ES-I3 (cell line): ENCODE results near the gene SP5.
"Not testable (repeated sequence)": the region's sequence is repeated elsewhere in the genome, so short reads cannot be mapped to it uniquely, and the experiment has no call there.

Source experiments
- H3K36me3 ChIP-seq: 2 replicates; pipeline ENCODE4 v1.6.1; 2013; ENCODE audit warnings: mild to moderate bottlenecking, low read length, control low read depth, moderate library complexity; ENCODE audit not compliant: insufficient read depth
- H3K4me1 ChIP-seq: 2 replicates; pipeline ENCODE4 v1.6.1; 2013; ENCODE audit warnings: mild to moderate bottlenecking, control low read depth, low read length; ENCODE audit not compliant: insufficient read depth
- H3K9ac ChIP-seq: 2 replicates; pipeline ENCODE4 v1.6.1; 2013; ENCODE audit warnings: low read depth, mild to moderate bottlenecking, low read length, moderate library complexity
- H3K9me3 ChIP-seq: 2 replicates; pipeline ENCODE4 v1.6.1; 2013; ENCODE audit warnings: mild to moderate bottlenecking, low read length, moderate library complexity; ENCODE audit not compliant: control insufficient read depth, insufficient read depth

Gene SP5

DNA sequence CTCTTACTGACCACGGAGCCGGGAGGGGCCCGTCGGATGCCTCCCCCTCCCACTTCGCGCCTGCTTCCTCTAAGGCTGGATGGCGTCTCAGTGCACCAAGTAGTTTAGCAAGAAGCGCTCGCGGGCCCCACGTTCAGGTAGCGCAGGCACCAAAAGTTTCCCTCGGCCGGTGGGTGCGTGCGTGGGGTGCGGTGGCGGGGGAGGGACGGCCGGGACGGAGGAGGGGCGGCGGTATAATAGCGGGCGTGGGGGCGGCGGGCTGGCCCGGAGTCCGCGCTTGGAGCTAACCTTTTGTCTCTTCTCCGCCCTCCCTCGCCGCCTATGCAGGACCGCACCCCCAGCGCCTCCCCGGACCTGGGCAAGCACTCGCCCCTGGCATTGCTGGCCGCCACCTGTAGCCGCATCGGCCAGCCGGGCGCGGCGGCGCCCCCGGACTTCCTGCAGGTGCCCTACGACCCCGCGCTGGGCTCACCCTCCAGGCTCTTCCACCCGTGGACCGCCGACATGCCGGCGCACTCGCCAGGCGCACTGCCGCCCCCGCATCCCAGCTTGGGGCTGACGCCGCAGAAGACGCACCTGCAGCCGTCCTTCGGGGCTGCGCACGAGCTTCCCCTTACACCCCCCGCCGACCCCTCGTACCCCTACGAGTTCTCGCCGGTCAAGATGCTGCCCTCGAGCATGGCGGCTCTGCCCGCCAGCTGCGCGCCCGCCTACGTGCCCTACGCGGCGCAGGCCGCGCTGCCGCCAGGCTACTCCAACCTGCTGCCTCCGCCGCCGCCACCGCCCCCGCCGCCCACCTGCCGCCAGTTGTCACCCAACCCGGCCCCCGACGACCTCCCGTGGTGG, 1.0 kb downstream of the SP5 start:
- Histone ChIP-seq H3K4me1 (peaks cover 8% of the 10 kb centered on the region; the same call in 1 of the 2 replicates), H3K9me3 (no peaks in the 10 kb centered on the region), H3K36me3 (no peaks in the 10 kb centered on the region), H3K9ac (peak overlapping the region; percentile 72)

DNA sequence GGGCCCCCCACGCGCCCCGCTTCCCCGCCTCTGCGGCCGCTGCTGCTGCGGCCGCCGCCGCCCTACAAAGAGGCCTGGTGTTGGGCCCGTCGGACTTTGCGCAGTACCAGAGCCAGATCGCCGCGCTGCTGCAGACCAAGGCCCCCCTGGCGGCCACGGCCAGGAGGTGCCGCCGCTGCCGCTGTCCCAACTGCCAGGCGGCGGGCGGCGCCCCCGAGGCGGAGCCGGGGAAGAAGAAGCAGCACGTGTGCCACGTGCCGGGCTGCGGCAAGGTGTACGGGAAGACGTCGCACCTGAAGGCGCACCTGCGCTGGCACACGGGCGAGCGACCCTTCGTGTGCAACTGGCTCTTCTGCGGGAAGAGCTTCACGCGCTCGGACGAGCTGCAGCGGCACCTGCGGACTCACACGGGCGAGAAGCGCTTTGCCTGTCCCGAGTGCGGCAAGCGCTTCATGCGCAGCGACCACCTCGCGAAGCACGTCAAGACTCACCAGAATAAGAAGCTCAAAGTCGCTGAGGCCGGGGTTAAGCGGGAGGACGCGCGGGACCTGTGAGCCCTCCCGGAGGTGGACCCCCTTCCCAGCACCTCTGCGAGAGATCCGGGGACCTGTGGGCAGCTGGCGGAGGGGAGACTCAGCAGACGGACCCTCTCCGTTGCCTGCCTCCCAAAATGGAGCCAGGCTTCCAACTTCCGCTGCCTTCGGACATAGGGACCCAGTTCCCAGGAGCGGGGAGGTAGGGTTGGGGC, 1.9 kb downstream of the SP5 start:
- Histone ChIP-seq H3K9me3 (no peaks in the 10 kb centered on the region), H3K4me1 (0 out of 2 replicates have a peak, but pooled peaks cover 5% of the 10 kb centered on the region), H3K9ac (peak overlapping the region; percentile 64; the same call in 1 of the 2 replicates), H3K36me3 (no peaks in the 10 kb centered on the region)

GRCh38 chr2:170717599-170717963, 2.4 kb downstream of the SP5 start:
- Histone ChIP-seq H3K36me3 (no peaks in the 10 kb centered on the region), H3K9ac (peak overlapping the region; percentile 64; the same call in 1 of the 2 replicates), H3K4me1 (0 out of 2 replicates have a peak, but pooled peaks cover 4% of the 10 kb centered on the region), H3K9me3 (no peaks in the 10 kb centered on the region)

GRCh38 chr2:170717991-170718589, 3.0 kb downstream of the SP5 start:
- Histone ChIP-seq H3K4me1 (no peaks in the 10 kb centered on the region; the same call in 1 of the 2 replicates), H3K36me3 (no peaks in the 10 kb centered on the region), H3K9me3 (no peaks in the 10 kb centered on the region), H3K9ac (peak overlapping the region; percentile 64; the same call in 1 of the 2 replicates)

GRCh38 chr2:170719810-170720209, 4.7 kb downstream of the SP5 start:
- no peaks in the 10 kb centered on the region; the same call in 1 of the 2 replicates for H3K4me1 ChIP-seq
- no peaks in the 10 kb centered on the region for H3K36me3 ChIP-seq
- H3K9me3 ChIP-seq, result no peaks in the 10 kb centered on the region
- no peak overlapping the region for H3K9ac ChIP-seq

GRCh38 chr2:170721678-170722077, 6.5 kb downstream of the SP5 start:
- H3K9me3 ChIP-seq, result no peaks in the 10 kb centered on the region
- no peaks in the 10 kb centered on the region; the same call in 1 of the 2 replicates for H3K4me1 ChIP-seq
- H3K9ac ChIP-seq, result no peak overlapping the region
- H3K36me3 ChIP-seq, result no peaks in the 10 kb centered on the region

DNA sequence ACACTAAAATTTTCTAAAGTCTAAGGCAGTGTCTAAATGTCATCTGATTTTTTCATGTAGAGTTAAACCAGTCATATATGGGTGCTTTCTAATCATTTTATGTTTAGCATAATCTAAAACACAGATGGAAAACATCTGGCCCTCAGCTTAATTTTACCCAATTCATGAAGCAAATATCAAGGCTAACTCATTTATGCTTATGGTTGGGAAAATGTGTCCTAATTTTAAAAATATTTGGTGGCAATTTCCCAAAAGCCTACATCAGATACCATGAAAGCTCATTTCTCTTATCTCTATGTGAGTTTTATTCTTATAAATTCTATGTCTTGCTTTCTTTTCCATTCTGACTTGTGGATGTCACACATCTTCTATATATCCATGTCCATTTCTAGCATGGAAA, 7.2 kb downstream of the SP5 start:
- Histone ChIP-seq H3K9ac (no peak overlapping the region), H3K36me3 (no peaks in the 10 kb centered on the region), H3K4me1 (no peaks in the 10 kb centered on the region; the same call in 1 of the 2 replicates), H3K9me3 (no peaks in the 10 kb centered on the region)

- H3K9me3 ChIP-seq, result 0 out of 2 replicates have a peak, but pooled peaks cover 2% of the 10 kb centered on the region
- H3K4me1 ChIP-seq, result no peaks in the 10 kb centered on the region; the same call in 1 of the 2 replicates
- no peaks in the 10 kb centered on the region for H3K36me3 ChIP-seq
- H3K9ac ChIP-seq, result no peak overlapping the region
Observed at GRCh38 chr2:170723446-170723958, 8.4 kb downstream of the SP5 start.

DNA sequence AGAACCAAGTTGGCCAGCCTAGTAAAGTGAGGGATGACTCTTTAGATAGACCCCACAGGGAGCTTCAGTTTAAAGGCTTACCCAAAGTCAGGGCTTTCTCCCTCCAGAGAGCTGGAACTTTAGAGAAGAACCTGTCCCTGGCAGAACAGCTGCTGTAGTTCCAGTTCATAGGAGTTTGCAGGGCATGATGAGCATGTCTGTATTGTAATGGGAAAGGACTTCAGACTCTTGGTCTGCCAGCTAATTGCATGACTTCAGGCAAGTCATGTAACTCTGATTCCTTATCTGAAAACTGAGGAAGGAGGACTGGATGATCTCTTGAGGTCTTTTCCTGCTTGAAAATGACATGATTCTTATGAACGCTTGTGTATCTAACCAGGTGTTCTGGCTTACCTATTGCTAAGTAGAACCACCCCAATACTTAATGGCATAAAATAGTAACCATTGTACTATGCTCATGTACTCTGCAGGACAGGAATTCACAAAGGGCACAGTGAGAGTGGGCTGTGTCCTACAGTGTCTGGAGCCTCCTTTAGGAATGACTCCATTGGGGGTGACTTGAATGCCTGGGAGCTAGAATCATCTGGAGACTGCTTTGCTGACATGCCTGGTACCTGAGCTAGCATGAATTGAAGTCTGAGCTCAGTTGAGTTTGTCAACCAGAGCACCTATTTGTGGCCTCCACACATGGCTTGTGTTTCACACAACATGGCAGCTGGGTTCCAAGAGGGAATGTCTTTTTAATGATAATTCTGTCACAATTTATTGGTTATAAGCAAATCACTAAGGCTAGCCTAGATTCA, 18.9 kb downstream of the SP5 start:
- Histone ChIP-seq H3K4me1 (no peaks in the 10 kb centered on the region), H3K9me3 (peaks cover 3% of the 10 kb centered on the region; the same call in 1 of the 2 replicates), H3K9ac (no peak overlapping the region), H3K36me3 (no peaks in the 10 kb centered on the region; the same call in 1 of the 2 replicates)

- H3K36me3 ChIP-seq, H3K9ac ChIP-seq, H3K4me1 ChIP-seq, H3K9me3 ChIP-seq: not testable (repeated sequence)
Observed at GRCh38 chr2:170734601-170735000, 19.5 kb downstream of the SP5 start.

GRCh38 chr2:170736628-170737027, 21.5 kb downstream of the SP5 start:
- no peaks in the 10 kb centered on the region for H3K4me1 ChIP-seq
- H3K36me3 ChIP-seq, result no peaks in the 10 kb centered on the region; the same call in 1 of the 2 replicates
- no peak overlapping the region for H3K9ac ChIP-seq
- peaks cover 3% of the 10 kb centered on the region; the same call in 1 of the 2 replicates for H3K9me3 ChIP-seq

DNA sequence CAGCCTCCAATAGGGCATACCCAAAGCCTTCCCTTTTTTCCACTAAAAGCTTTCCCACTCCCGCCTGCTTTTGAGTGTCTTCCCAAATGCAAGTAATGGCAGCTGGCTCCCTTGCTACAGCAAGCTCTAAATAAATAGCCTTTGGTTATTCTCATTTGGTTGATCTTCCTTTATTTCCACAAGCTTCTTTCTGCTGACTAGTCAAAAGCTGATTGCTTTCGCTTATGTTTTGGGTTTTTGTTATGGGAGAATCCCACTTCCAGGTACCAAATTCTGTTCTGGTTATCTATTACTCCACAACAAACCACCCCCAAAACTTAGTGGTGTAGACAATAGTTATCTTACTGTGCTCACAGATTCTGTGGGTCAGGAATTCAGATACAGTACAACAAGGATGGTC, 22.3 kb downstream of the SP5 start:
- Histone ChIP-seq H3K4me1 (no peaks in the 10 kb centered on the region), H3K9ac (no peak overlapping the region), H3K36me3 (no peaks in the 10 kb centered on the region; the same call in 1 of the 2 replicates), H3K9me3 (peaks cover 3% of the 10 kb centered on the region; the same call in 1 of the 2 replicates)

- Histone ChIP-seq H3K9ac (no peak overlapping the region), H3K4me1 (no peaks in the 10 kb centered on the region), H3K36me3 (no peaks in the 10 kb centered on the region; the same call in 1 of the 2 replicates), H3K9me3 (peaks cover 3% of the 10 kb centered on the region; the same call in 1 of the 2 replicates)
Observed at GRCh38 chr2:170737821-170738220, 22.7 kb downstream of the SP5 start.
